GM12878 (cell line): ENCODE results near the gene HM13. TPM values are rescaled to one million over a fixed set of nuclear protein-coding genes. Genes with fewer than 3 reads are reported as not detected.
"Not testable (repeated sequence)": the region's sequence is repeated elsewhere in the genome, so short reads cannot be mapped to it uniquely, and the experiment has no call there.

Experiments used
- ATAC-seq: fragments of 200-7000 bp; cut with Tn5 transposase; 3 replicates; pipeline ENCODE4 v1.9.1; 2020; ENCODE audit warnings: mild to moderate bottlenecking, moderate library complexity
- BruUV-seq: library from RNA; stranded (reverse); fragments of 400-500 nt; replicated peaks from 2 replicates; lab custom pipeline; 2021; lab: Mats Ljungman, UMichigan
- CTCF ChIA-PET: fragments of 300-600 bp; sonication (Branson Sonifier 250); formaldehyde crosslinking; extraction: SDS; loops from one replicate; lab custom pipeline; 2021; ENCODE audit warnings: inconsistent platforms; lab: Yijun Ruan, JAX
- POLR2A ChIA-PET: fragments of 350-600 bp; formaldehyde crosslinking; extraction: SDS; loops from one replicate; lab custom pipeline; 2021; ENCODE audit warnings: inconsistent platforms; lab: Charles Lee
- RAD21 ChIA-PET: fragments of 300-600 bp; sonication (Branson Sonifier 250); formaldehyde crosslinking; loops from one replicate; lab custom pipeline; 2023; ENCODE audit warnings: antibody characterized with exemption; ENCODE audit not compliant: unreplicated experiment; lab: Charles Lee
- SMC1A ChIA-PET: fragments of 300-600 bp; sonication (Branson Sonifier 250); formaldehyde crosslinking; loops from one replicate; lab custom pipeline; 2023; ENCODE audit not compliant: unreplicated experiment, uncharacterized antibody; lab: Charles Lee
- DNase-seq: peaks from one replicate; pipeline ENCODE4 v3.0.0-alpha.2; 2011; ENCODE audit warnings: low read depth, low spot score
- FAIRE-seq: peaks from 3 replicates; lab custom pipeline; 2011; peaks lifted over from hg19 to GRCh38; lab: Jason Lieb, UNC
- H2AFZ ChIP-seq: 2 replicates; pipeline ENCODE4 v1.6.0; 2011; ENCODE audit warnings: low read depth, low read length, control low read depth; ENCODE audit not compliant: control insufficient read depth
- H3K27ac ChIP-seq: 2 replicates; pipeline ENCODE4 v1.5.1; 2011; ENCODE audit warnings: control low read depth; ENCODE audit not compliant: control insufficient read depth, insufficient read depth
- H3K27me3 ChIP-seq, 2 experiments: replicated peaks in 1 of 2; 2 replicates each; pipeline versions ENCODE4 v1.6.0 to v1.6.1; 2011; ENCODE audit warnings: low read length in 1 of 2; ENCODE audit not compliant: control insufficient read depth in 2 of 2, insufficient read depth in 2 of 2
- H3K36me3 ChIP-seq, 2 experiments: 2 replicates each; pipeline ENCODE4 v1.5.1; 2011; ENCODE audit warnings: low read length in 1 of 2; ENCODE audit not compliant: control insufficient read depth in 2 of 2, insufficient read depth in 2 of 2
- H3K4me1 ChIP-seq: 2 replicates; pipeline ENCODE4 v1.6.1; 2011; ENCODE audit warnings: mild to moderate bottlenecking, low read length, moderate library complexity, mixed read lengths; ENCODE audit not compliant: control insufficient read depth, insufficient read depth
- H3K4me2 ChIP-seq: 2 replicates; pipeline ENCODE4 v1.6.0; 2011; ENCODE audit warnings: control low read depth; ENCODE audit not compliant: control insufficient read depth, insufficient read depth
- H3K4me3 ChIP-seq: fragments of 200-600 bp; sonication (generic); 2 replicates; pipeline ENCODE4 v1.5.1; 2016
- H3K79me2 ChIP-seq: 2 replicates; pipeline ENCODE4 v1.6.0; 2011; ENCODE audit warnings: low read length; ENCODE audit not compliant: control insufficient read depth, insufficient read depth
- H3K9ac ChIP-seq: 2 replicates; pipeline ENCODE4 v1.8.0; 2011; ENCODE audit warnings: low read length, control low read depth, mixed read lengths; ENCODE audit not compliant: control insufficient read depth, insufficient read depth
- H3K9me3 ChIP-seq: replicated peaks from 3 replicates; pipeline ENCODE4 v1.5.1; 2011; ENCODE audit warnings: mild to moderate bottlenecking, low read length; ENCODE audit not compliant: control insufficient read depth, insufficient read depth
- H4K20me1 ChIP-seq: 2 replicates; pipeline ENCODE4 v1.6.0; 2011; ENCODE audit not compliant: control insufficient read depth, insufficient read depth
- WGBS: methylation state at CpG from one replicate; pipeline ENCODE4 v1.1.6; 2016; ENCODE audit warnings: low lambda C conversion rate; ENCODE audit not compliant: insufficient replicate concordance, insufficient coverage; ENCODE audit errors: missing lambda C conversion rate; 5-methylcytosine and 5-hydroxymethylcytosine counted together
- in situ Hi-C: fragments of 300-500 bp; cut with MboI; formaldehyde crosslinking; loops from 9 replicates; pipeline ENCODE4 v1.14.3; 2018; ENCODE audit warnings: mixed read lengths
- intact Hi-C: fragments of 100-400 bp; cut with micrococcal nuclease; formaldehyde crosslinking; loops from one replicate; pipeline ENCODE4 v1.14.2; 2022; ENCODE audit not compliant: unreplicated experiment
- polyA plus RNA-seq, 11 experiments: library from polyadenylated mRNA; depleted of rRNA in 4 of 11; unstranded in 6 of 11; stranded (reverse) in 5 of 11; fragments of >200 nt; fragmentation: Nextera tagmentation in 4 of 11; fragmentation: Illumina TruSeq in 1 of 11; extraction: Ambion mirVana in 4 of 11; extraction: Trizol in 1 of 11; gene quantifications; 1 replicate in 1 of 11; 2 replicates in 10 of 11; pipeline versions ENCODE4 v1.2.1 to v1.2.3, GENCODE V29; 2011 to 2016; ENCODE audit warnings: inconsistent platforms in 2 of 11, missing spikeins in 2 of 11, low read depth in 1 of 11
- total RNA-seq, 4 experiments: library from RNA; depleted of rRNA in 3 of 4; stranded (reverse); fragments of >200 nt in 3 of 4; fragmentation: Illumina TruSeq in 1 of 4; extraction: Trizol in 1 of 4; gene quantifications; 2 replicates each; pipeline versions ENCODE4 v1.2.1 to v1.2.3, GENCODE V29; 2013 to 2021
- TF ChIP-seq, protein P1 (sequence below): fragments of 450-650 bp; IDR thresholded peaks from 2 replicates; pipeline ENCODE4 v1.6.1; 2017; ENCODE audit warnings: low read depth, mild to moderate bottlenecking, moderate library complexity

Gene HM13
- total and polyA plus RNA-seq, 10 of the 15 experiments (the other 5 are each of a cell fraction or from before 2014, with no cell fraction given) = 4.8 to 185 (median 81.7) TPM

DNA sequence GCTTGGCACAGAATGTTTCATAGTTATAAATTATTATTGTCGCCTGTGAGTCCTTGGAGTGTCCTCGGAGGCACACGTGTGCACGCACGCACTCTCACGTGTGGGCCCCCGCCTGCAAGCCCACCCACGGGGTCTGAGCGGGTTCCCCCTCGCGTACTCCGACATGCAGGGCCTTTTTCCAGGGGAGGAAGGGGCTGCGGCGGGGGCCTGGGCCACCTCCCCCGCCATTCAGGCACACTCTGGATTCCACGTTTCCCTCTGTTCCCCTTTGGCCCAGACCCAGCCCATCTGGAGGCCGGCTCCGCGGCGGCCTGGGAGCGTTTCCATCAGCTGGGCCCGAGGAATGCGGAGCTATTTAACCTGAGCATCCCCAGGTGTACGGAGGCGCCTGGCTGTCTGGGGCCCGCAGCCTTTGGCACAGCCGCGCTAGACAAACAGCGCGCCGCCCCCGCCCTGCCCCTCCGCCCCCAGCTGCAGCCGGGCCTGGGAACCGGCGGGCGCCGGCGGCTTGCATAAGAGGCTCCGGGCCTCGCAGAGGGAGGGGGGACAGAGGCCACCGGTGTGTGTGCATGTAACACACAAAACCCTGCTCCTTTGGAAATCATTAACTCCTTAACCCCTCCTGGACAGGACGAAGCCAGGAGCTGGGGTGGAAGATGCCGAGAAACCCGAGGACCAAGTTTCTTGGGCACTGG is 94.2 kb downstream of the HM13 start (continued):
- TF ChIP-seq, protein P1, sequence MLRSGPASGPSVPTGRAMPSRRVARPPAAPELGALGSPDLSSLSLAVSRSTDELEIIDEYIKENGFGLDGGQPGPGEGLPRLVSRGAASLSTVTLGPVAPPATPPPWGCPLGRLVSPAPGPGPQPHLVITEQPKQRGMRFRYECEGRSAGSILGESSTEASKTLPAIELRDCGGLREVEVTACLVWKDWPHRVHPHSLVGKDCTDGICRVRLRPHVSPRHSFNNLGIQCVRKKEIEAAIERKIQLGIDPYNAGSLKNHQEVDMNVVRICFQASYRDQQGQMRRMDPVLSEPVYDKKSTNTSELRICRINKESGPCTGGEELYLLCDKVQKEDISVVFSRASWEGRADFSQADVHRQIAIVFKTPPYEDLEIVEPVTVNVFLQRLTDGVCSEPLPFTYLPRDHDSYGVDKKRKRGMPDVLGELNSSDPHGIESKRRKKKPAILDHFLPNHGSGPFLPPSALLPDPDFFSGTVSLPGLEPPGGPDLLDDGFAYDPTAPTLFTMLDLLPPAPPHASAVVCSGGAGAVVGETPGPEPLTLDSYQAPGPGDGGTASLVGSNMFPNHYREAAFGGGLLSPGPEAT = no peak

DNA sequence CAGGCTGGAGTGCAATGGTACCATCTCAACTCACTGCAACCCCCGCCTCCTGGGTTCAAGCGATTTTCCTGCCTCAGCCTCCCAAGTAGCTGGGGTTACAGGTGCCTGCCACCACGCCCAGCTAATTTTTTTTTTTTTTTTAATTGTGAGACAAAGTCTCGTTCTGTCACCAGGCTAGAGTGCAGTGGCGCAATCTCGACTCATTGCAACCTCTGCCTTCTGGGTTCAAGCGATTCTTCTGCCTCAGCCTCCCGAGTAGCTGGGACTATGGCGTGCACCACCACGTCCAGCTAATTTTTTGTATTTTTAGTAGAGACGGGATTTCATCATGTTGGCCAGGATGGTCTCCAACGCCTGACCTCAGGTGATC is 98.0 kb downstream of the HM13 start:
- H3K27ac ChIP-seq, in situ Hi-C loops, H3K27me3 ChIP-seq, FAIRE-seq, H3K9ac ChIP-seq, H3K4me3 ChIP-seq, H3K36me3 ChIP-seq, H2AFZ ChIP-seq, H3K4me1 ChIP-seq, DNase-seq, ATAC-seq, H3K4me2 ChIP-seq, BruUV-seq, H3K79me2 ChIP-seq, H3K9me3 ChIP-seq, H4K20me1 ChIP-seq: not testable (repeated sequence)
- ChIA-PET POLR2A (interaction anchor here (0.6 to 2.4 kb wide), 4 partner anchors 9 to 47 kb away, joined by 6 to 9 read pairs (median 6); no protein-coding TSS in a partner anchor), SMC1A (interaction anchor here (0.6 to 5.2 kb wide), 18 partner anchors 9 to 111 kb away, joined by 3 to 108 read pairs (median 4); a partner anchor contains a TSS), RAD21 (interaction anchor here (0.9 to 4.4 kb wide), 27 partner anchors 8 to 152 kb away, joined by 3 to 126 read pairs (median 6); partner anchors contain the start of gene BCL2L1), CTCF (interaction anchor here (0.7 to 18.6 kb wide), 55 partner anchors 9 to 308 kb away, joined by 3 to 958 read pairs (median 4); partner anchors contain the start of genes BCL2L1, ID1 and TPX2)
- WGBS = 57% methylated on average over 11 of the region's 12 CpGs
- intact Hi-C loops = loop anchor here (2.0 to 5.0 kb wide), 2 partner anchors 97 to 150 kb away; partner anchors contain the start of gene HM13
